CD4-positive, alpha-beta T cell (primary cell): Measurements from ENCODE around the gene MTUS2. TPM values are rescaled to one million over a fixed set of nuclear protein-coding genes. Genes with fewer than 3 reads are reported as not detected.

Experiments
- ATAC-seq: fragments of 200-7000 bp; cut with Tn5 transposase; one replicate; pipeline ENCODE4 v1.10.0; 2022; ENCODE audit warnings: mild to moderate bottlenecking; ENCODE audit not compliant: poor library complexity
- CTCF ChIA-PET: fragments of 350-600 bp; sonication (Branson Sonifier 250); formaldehyde crosslinking; loops from one replicate; lab custom pipeline; 2021; ENCODE audit warnings: antibody characterized with exemption, inconsistent platforms; lab: Charles Lee
- POLR2A ChIA-PET: fragments of 350-600 bp; sonication (Branson Sonifier 250); formaldehyde crosslinking; loops from one replicate; lab custom pipeline; 2021; ENCODE audit warnings: antibody characterized with exemption, inconsistent platforms; lab: Charles Lee
- DNase-seq, 14 experiments: peaks; one replicate each; pipeline ENCODE4 v3.0.0-alpha.2; 2013 to 2020; ENCODE audit warnings: mixed read lengths in 2 of 14
- H3K27ac ChIP-seq, 2 donors: one replicate each; pipeline versions ENCODE4 v1.5.1 to v1.7.0; 2013; ENCODE audit warnings: low read length in 2 of 2, low read depth in 1 of 2, mild to moderate bottlenecking in 1 of 2
- H3K27me3 ChIP-seq, 2 experiments: 1 replicate in 1 of 2; 2 replicates in 1 of 2; pipeline versions ENCODE4 v1.6.1 to v1.7.0; 2013; ENCODE audit warnings: low read length in 2 of 2, control low read depth in 1 of 2, mild to moderate bottlenecking in 1 of 2, moderate library complexity in 1 of 2; ENCODE audit not compliant: insufficient read depth in 2 of 2, control insufficient read depth in 1 of 2
- H3K36me3 ChIP-seq: one replicate; pipeline ENCODE4 v1.6.1; 2013; ENCODE audit warnings: low read length, control low read depth; ENCODE audit not compliant: insufficient read depth
- H3K4me1 ChIP-seq: one replicate; pipeline ENCODE4 v1.6.1; 2013; ENCODE audit warnings: low read length, control low read depth; ENCODE audit not compliant: insufficient read depth
- H3K4me3 ChIP-seq: one replicate; pipeline ENCODE4 v1.5.1; 2013; ENCODE audit warnings: mild to moderate bottlenecking, low read length, moderate library complexity
- H3K9me3 ChIP-seq, 2 experiments: 1 replicate in 1 of 2; 2 replicates in 1 of 2; pipeline versions ENCODE4 v1.6.1 to v1.7.0; 2013; ENCODE audit warnings: low read length in 2 of 2, mild to moderate bottlenecking in 2 of 2, control low read depth in 1 of 2, moderate library complexity in 1 of 2; ENCODE audit not compliant: control insufficient read depth in 1 of 2, insufficient read depth in 1 of 2
- H3K27ac Mint-ChIP-seq: one replicate; pipeline ENCODE4 v1.8.0; 2020; ENCODE audit warnings: mixed read lengths
- H3K27me3 Mint-ChIP-seq: one replicate; pipeline ENCODE4 v1.8.0; 2021; ENCODE audit warnings: mixed read lengths
- H3K36me3 Mint-ChIP-seq: one replicate; pipeline ENCODE4 v1.8.0; 2021; ENCODE audit warnings: low read depth, mixed read lengths
- H3K4me1 Mint-ChIP-seq: one replicate; pipeline ENCODE4 v1.8.0; 2021; ENCODE audit warnings: low read depth, mixed read lengths
- H3K4me3 Mint-ChIP-seq: one replicate; pipeline ENCODE4 v1.8.0; 2020; ENCODE audit warnings: mild to moderate bottlenecking, mixed read lengths
- H3K9me3 Mint-ChIP-seq: one replicate; pipeline ENCODE4 v1.8.0; 2020; ENCODE audit warnings: mixed read lengths
- intact Hi-C, 2 experiments: fragments of 100-400 bp; cut with DNase I in 1 of 2; cut with micrococcal nuclease in 1 of 2; formaldehyde crosslinking; loops; one replicate each; pipeline versions ENCODE4 v1.15.1 to v1.9.0; 2023 to 2025; cut with DNase I, micrococcal nuclease
- total RNA-seq, 174 experiments: library from RNA in 2 of 174; stranded (reverse) in 2 of 174; gene quantifications; one replicate each; pipeline ENCODE4 v1.2.3 and lab custom pipeline; 2021 to 2026
- TF ChIP-seq, protein P1 (sequence below): fragments of 200-600 bp; IDR thresholded peaks from one replicate; pipeline ENCODE4 v1.8.0; 2022; ENCODE audit warnings: antibody characterized with exemption, mild to moderate bottlenecking

Gene MTUS2
- total RNA-seq, 2 experiments from 2014 or later, result 0.38 to 0.81 TPM

DNA sequence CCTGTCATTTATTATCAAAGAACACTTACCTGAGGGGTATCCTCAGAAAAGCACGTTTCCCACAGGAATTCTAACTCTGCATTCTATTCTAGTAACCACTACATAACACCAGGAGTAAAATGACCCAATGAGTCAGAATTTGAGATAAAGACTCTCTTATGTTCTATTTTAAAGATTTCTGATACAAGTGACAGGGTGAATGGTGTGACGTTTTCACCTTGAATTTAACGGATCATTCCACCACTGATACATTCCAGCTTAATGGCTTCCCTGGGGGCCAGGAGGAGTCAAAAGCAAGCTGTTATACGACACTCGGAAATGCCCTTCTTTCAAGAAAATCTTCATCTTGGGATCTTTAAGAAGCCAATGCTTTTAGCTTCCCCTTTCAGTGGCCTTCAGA is 720.2 kb downstream of the MTUS2 start:
- ChIA-PET POLR2A (no interaction called here), CTCF (no interaction called here)
- ATAC-seq (no peak), DNase-seq (no peak)
- H3K36me3 Mint-ChIP-seq, result peaks cover 29% of the 10 kb centered on the region
- peaks cover 13% of the 10 kb centered on the region for H3K36me3 ChIP-seq
- H3K27me3 Mint-ChIP-seq, result no peaks in the 10 kb centered on the region
- H3K27me3 ChIP-seq, result no peaks in the 10 kb centered on the region
- TF ChIP-seq, protein P1, sequence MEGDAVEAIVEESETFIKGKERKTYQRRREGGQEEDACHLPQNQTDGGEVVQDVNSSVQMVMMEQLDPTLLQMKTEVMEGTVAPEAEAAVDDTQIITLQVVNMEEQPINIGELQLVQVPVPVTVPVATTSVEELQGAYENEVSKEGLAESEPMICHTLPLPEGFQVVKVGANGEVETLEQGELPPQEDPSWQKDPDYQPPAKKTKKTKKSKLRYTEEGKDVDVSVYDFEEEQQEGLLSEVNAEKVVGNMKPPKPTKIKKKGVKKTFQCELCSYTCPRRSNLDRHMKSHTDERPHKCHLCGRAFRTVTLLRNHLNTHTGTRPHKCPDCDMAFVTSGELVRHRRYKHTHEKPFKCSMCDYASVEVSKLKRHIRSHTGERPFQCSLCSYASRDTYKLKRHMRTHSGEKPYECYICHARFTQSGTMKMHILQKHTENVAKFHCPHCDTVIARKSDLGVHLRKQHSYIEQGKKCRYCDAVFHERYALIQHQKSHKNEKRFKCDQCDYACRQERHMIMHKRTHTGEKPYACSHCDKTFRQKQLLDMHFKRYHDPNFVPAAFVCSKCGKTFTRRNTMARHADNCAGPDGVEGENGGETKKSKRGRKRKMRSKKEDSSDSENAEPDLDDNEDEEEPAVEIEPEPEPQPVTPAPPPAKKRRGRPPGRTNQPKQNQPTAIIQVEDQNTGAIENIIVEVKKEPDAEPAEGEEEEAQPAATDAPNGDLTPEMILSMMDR, result no peak
- no peaks in the 10 kb centered on the region for H3K9me3 Mint-ChIP-seq
- no peak overlapping the region for H3K27ac Mint-ChIP-seq
- intact Hi-C loops, result no loop called here
- H3K9me3 ChIP-seq, result no peaks in the 10 kb centered on the region
- H3K4me3 Mint-ChIP-seq, result no peak overlapping the region
- H3K4me3 ChIP-seq, result no peak overlapping the region
- no peak overlapping the region for H3K27ac ChIP-seq
- peaks cover 40% of the 10 kb centered on the region for H3K4me1 Mint-ChIP-seq
- H3K4me1 ChIP-seq, result peaks cover 3% of the 10 kb centered on the region

DNA sequence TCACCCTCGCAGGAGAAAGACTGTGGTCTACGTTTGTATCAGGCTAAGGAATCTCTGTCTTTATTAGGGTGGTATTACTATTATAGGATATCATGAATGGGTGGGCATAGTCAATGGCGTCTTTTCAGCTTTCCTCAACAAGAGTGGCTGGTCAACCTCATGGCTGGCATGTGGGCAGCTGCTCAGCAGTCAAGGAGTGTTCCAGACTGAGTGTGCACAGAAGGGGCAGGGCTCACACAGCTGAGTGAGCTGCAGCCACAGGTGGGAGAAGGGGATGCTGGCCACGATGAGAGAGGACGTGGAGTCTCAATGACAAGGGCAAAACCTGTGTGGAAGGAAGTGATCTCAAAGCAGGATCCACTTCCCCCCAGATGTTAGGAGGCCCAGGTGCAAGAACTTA is 720.7 kb downstream of the MTUS2 start:
- Histone ChIP-seq H3K4me1 (peaks cover 3% of the 10 kb centered on the region), H3K4me3 (no peak overlapping the region), H3K9me3 (no peaks in the 10 kb centered on the region), H3K27me3 (no peaks in the 10 kb centered on the region), H3K36me3 (peaks cover 13% of the 10 kb centered on the region), H3K27ac (no peak overlapping the region)
- Mint-ChIP-seq H3K27me3 (no peaks in the 10 kb centered on the region), H3K4me3 (no peak overlapping the region), H3K4me1 (peaks cover 40% of the 10 kb centered on the region), H3K36me3 (peaks cover 29% of the 10 kb centered on the region), H3K9me3 (no peaks in the 10 kb centered on the region), H3K27ac (no peak overlapping the region)
- TF ChIP-seq, protein P1, result no peak
- ATAC-seq (no peak), DNase-seq (no peak)
- CTCF ChIA-PET, result no interaction called here
- POLR2A ChIA-PET, result no interaction called here
- intact Hi-C loops, result no loop called here

GRCh38 chr13:29541400-29541799 is 721.3 kb downstream of the MTUS2 start:
- Histone ChIP-seq H3K4me3 (no peak overlapping the region), H3K36me3 (peaks cover 15% of the 10 kb centered on the region), H3K9me3 (no peaks in the 10 kb centered on the region), H3K27ac (no peak overlapping the region), H3K27me3 (no peaks in the 10 kb centered on the region), H3K4me1 (peaks cover 3% of the 10 kb centered on the region)
- ATAC-seq, result no peak
- no peak overlapping the region for H3K4me3 Mint-ChIP-seq
- ChIA-PET POLR2A (no interaction called here), CTCF (no interaction called here)
- intact Hi-C loops, result no loop called here
- H3K27ac Mint-ChIP-seq, result no peak overlapping the region
- DNase-seq, result no peak
- peaks cover 40% of the 10 kb centered on the region for H3K4me1 Mint-ChIP-seq
- peaks cover 27% of the 10 kb centered on the region for H3K36me3 Mint-ChIP-seq
- H3K9me3 Mint-ChIP-seq, result no peaks in the 10 kb centered on the region
- TF ChIP-seq, protein P1, result no peak
- H3K27me3 Mint-ChIP-seq, result no peaks in the 10 kb centered on the region
